GM12874 (cell line): ENCODE data around the gene CDH15.

Source experiments
- TF ChIP-seq, protein P1 (sequence below): IDR thresholded peaks from 2 replicates; pipeline ENCODE4 v1.5.1; 2011; ENCODE audit warnings: low read depth, mild to moderate bottlenecking, control low read depth, low read length, moderate library complexity; ENCODE audit not compliant: insufficient read depth

Gene CDH15

DNA sequence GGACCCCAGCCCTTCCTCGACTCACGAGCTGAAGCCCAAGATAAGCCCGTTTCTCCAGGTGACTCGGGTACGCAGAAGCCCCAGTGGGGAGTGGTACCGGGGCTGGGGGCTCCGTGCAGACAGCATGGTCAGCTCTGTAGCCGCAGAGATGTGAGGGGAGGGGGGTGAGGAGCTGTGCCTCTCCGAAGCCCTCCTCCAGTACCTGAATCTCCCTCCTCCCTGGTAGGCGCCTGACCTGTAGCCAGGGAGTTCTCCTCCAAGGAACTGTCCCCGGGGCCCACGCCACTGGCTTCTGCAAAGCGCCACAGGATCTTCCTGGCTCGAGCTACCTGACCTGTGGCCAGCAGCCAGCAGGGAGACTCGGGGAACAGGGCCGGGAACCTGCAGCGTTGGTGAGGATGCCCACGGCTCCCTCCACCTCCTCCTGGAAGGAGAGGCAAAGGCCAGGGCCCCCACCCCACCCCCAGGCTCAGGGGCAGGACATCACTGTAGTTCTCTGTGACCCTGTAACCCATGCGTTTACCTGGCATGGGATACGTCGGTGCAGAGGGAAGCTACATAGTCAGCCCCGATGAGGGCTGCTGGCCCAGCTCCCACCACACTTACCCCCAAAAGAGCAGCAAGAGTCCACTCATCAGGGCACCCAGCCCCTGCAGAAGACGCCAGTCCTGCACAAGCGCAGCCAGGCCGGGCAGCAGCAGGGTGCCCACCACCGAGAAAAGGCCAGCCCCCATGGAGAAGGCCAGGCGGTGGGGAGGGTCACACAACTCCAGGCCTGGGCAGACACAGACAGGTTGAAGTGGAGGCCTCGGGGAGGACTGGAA is 27.1 kb downstream of the CDH15 start:
- TF ChIP-seq, protein P1, sequence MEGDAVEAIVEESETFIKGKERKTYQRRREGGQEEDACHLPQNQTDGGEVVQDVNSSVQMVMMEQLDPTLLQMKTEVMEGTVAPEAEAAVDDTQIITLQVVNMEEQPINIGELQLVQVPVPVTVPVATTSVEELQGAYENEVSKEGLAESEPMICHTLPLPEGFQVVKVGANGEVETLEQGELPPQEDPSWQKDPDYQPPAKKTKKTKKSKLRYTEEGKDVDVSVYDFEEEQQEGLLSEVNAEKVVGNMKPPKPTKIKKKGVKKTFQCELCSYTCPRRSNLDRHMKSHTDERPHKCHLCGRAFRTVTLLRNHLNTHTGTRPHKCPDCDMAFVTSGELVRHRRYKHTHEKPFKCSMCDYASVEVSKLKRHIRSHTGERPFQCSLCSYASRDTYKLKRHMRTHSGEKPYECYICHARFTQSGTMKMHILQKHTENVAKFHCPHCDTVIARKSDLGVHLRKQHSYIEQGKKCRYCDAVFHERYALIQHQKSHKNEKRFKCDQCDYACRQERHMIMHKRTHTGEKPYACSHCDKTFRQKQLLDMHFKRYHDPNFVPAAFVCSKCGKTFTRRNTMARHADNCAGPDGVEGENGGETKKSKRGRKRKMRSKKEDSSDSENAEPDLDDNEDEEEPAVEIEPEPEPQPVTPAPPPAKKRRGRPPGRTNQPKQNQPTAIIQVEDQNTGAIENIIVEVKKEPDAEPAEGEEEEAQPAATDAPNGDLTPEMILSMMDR: no peak

GRCh38 chr16:89199241-89200123 is 27.9 kb downstream of the CDH15 start:
- TF ChIP-seq, protein P1: no peak

GRCh38 chr16:89200124-89200849 is 28.7 kb downstream of the CDH15 start, which contains the start of gene SLC22A31:
TSS of gene SLC22A31 (minus strand) at chr16:89200537. CDS start at chr16:89200501, 36 bp downstream.
- TF ChIP-seq, protein P1: no peak

DNA sequence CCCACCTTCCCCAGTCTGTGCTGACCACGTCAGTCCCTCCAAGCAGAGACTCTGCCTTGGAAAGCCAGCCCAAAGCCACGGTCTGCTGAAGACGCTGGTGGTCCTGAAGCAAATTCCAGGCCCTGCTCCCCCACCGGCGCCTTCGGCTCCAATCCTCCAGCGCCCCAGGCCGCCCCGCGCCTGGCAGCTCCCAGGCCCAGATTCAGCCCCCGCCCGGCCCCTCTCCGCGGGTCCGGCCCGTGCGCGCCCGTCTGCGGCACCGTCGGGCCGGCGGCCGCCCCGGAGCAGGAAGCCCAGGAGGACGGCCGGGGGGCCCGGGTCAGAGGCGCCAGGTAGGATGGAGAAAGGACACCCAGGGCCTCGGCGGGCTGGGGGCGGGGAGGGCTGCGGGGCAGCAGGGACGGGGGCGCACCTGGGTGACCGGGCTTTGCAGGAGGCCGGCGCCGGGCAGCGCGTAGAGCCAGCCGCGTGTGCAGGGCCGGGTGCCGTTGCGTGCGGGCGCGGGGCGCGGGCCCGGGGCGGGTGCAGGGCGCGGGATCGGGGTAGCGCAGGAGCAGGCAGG is 29.4 kb downstream of the CDH15 start:
- TF ChIP-seq, protein P1: no peak

DNA sequence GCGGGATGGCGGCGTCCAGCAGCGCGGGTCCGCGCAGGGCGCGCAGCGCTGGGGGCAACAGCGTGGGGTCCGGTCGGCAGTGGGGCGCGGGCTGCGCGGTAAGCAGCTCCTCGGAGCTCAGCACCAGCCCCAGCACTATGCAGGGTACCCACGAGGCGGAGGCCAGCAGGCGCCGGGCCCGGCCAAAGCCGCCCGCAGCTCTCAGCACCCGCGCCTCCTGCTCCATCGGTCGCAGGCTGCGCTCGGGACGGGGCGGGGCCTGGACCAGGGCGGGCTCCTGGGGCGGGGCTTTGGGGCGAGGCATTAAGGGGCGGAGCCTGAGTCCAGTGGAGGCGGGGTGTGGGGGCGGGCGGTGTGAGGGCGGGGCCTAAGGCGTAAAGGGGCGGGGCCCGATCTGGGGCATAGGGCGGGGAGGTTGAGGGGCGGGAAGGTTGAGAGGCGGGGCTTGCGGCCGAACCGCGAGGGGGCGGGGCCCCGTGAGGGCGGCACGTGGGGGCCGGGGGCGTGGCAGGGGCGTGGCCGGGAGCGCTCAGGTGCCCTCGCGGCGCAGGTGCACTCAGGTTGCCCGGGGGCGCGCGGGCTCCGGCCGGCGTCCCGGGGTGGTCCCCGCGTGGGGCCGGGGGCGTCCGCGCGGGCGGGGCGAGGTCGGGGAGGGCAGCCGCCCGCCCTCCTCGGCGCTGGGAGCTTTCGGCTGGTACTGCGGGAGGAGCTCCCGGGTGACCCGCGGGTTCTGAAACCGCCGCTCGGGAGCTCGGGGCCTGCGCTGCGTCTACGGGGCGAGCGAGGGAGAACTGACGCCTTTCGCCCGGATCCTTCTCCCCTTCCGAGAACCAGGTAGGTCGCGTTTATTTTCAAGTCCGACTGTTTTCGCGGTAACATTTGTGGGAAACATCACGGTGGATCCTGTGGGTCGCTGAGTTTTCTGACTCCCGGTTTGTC is 30.2 kb downstream of the CDH15 start:
- TF ChIP-seq, protein P1: no peak

DNA sequence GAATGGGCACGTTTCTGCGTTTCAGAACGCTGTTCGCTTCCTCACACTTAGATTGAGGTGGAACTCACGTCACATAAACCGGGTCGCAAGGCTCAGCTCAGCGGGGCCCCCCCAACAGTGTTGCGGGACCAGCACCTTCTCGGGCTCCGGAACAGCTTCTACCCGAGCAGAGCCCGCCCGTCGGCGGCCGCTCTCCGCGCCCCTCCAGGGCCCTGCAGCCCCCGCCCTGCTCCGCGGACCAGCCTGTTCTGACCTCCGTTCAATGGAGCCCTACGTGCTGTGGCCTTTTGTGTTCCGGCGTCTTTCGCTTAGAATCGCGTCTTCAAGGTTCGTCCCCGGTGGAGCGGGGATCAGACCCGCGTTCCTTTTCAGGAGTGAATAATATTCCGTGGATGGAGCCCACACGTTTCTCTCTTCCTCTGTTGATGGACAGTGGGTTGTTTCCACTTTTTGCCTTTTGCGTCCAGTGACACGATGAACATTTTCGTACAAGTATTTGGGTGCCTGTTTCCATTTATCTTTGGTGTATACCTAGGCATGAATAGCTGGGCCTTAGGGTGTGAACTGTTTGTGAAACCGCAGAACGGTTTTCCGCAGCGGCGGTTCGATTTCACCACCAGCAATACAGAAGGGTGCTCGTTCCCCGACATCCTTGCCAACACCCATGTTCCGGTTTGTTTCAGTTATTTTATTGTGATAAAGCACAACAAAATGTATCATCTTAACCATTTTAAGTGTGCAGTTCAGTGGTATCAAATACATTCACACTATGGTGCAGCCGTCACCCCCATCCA is 31.1 kb downstream of the CDH15 start:
- TF ChIP-seq, protein P1: no peak
